H9 (cell line): ENCODE data around the gene TMEM9. TPM values are rescaled to one million over a fixed set of nuclear protein-coding genes. Genes with fewer than 3 reads are reported as not detected.

ENCODE experiments used
- DNase-seq: peaks from one replicate; pipeline ENCODE4 v3.0.0-alpha.2; 2017
- H2AFZ ChIP-seq: one replicate; pipeline ENCODE4 v1.6.1; 2013; ENCODE audit warnings: mild to moderate bottlenecking, low read length, control low read depth, moderate library complexity
- H2AK5ac ChIP-seq: 2 replicates; pipeline ENCODE4 v1.6.1; 2013; ENCODE audit warnings: low read length, control low read depth, mixed read lengths; ENCODE audit not compliant: insufficient read length
- H2BK120ac ChIP-seq: one replicate; pipeline ENCODE4 v1.6.1; 2013; ENCODE audit warnings: low read depth, mild to moderate bottlenecking, low read length, control low read depth, inconsistent platforms; ENCODE audit not compliant: poor library complexity, severe bottlenecking
- H2BK12ac ChIP-seq: 2 replicates; pipeline ENCODE4 v1.6.1; 2013; ENCODE audit warnings: low read length, control low read depth, mixed read lengths, low read depth; ENCODE audit not compliant: insufficient read length
- H2BK15ac ChIP-seq: 2 replicates; pipeline ENCODE4 v1.6.1; 2013; ENCODE audit warnings: low read depth, low read length, control low read depth
- H2BK20ac ChIP-seq: one replicate; pipeline ENCODE4 v1.6.1; 2013; ENCODE audit warnings: low read depth, mild to moderate bottlenecking, low read length, control low read depth, inconsistent platforms; ENCODE audit not compliant: poor library complexity, severe bottlenecking
- H2BK5ac ChIP-seq: 2 replicates; pipeline ENCODE4 v1.6.1; 2013; ENCODE audit warnings: low read length, control low read depth, mixed read lengths; ENCODE audit not compliant: insufficient read length
- H3K14ac ChIP-seq: 2 replicates; pipeline ENCODE4 v1.6.1; 2013; ENCODE audit warnings: low read length, control low read depth; ENCODE audit not compliant: insufficient read depth
- H3K18ac ChIP-seq: 2 replicates; pipeline ENCODE4 v1.6.1; 2013; ENCODE audit warnings: low read depth, mild to moderate bottlenecking, mixed read lengths, low read length, control low read depth; ENCODE audit not compliant: insufficient read length
- H3K23ac ChIP-seq: 2 replicates; pipeline ENCODE4 v1.6.1; 2013; ENCODE audit warnings: low read length, control low read depth, mixed read lengths, low read depth; ENCODE audit not compliant: insufficient read length
- H3K23me2 ChIP-seq: 2 replicates; pipeline ENCODE4 v1.6.1; 2013; ENCODE audit warnings: low read depth, mild to moderate bottlenecking, mixed read lengths, low read length, control low read depth; ENCODE audit not compliant: insufficient read length, poor library complexity, severe bottlenecking
- H3K27ac ChIP-seq: 2 replicates; pipeline ENCODE4 v1.5.1; 2013; ENCODE audit warnings: low read length, control low read depth, mixed read lengths, low read depth; ENCODE audit not compliant: insufficient read length
- H3K27me3 ChIP-seq: 2 replicates; pipeline ENCODE4 v1.6.1; 2013; ENCODE audit warnings: low read length, control low read depth, inconsistent platforms; ENCODE audit not compliant: insufficient read depth
- H3K4ac ChIP-seq: 2 replicates; pipeline ENCODE4 v1.6.1; 2013; ENCODE audit warnings: low read depth, mild to moderate bottlenecking, control low read depth, inconsistent platforms, low read length, moderate library complexity
- H3K4me1 ChIP-seq: 2 replicates; pipeline ENCODE4 v1.6.1; 2013; ENCODE audit warnings: low read length, control low read depth, inconsistent platforms; ENCODE audit not compliant: insufficient read depth
- H3K4me2 ChIP-seq: 2 replicates; pipeline ENCODE4 v1.6.1; 2013; ENCODE audit warnings: low read length, control low read depth, mixed read lengths; ENCODE audit not compliant: insufficient read length, insufficient read depth
- H3K56ac ChIP-seq: 2 replicates; pipeline ENCODE4 v1.6.1; 2013; ENCODE audit warnings: low read depth, mild to moderate bottlenecking, mixed read lengths, low read length, control low read depth; ENCODE audit not compliant: insufficient read length
- H3K79me1 ChIP-seq: 2 replicates; pipeline ENCODE4 v1.6.1; 2013; ENCODE audit warnings: low read depth, mild to moderate bottlenecking, moderate library complexity, low read length, control low read depth, inconsistent platforms; ENCODE audit not compliant: insufficient read depth, poor library complexity, severe bottlenecking
- H3K79me2 ChIP-seq: 2 replicates; pipeline ENCODE4 v1.6.1; 2013; ENCODE audit warnings: low read length, control low read depth, inconsistent platforms; ENCODE audit not compliant: insufficient read depth
- H3K9ac ChIP-seq: 2 replicates; pipeline ENCODE4 v1.6.1; 2013; ENCODE audit warnings: low read length, control low read depth, mixed read lengths; ENCODE audit not compliant: insufficient read length; ENCODE audit errors: extremely low read depth
- H3K9me3 ChIP-seq: one replicate; pipeline ENCODE4 v1.6.1; 2013; ENCODE audit warnings: low read depth, low read length, inconsistent platforms; ENCODE audit not compliant: control insufficient read depth
- H3T11ph ChIP-seq: one replicate; pipeline ENCODE4 v1.6.1; 2013; ENCODE audit warnings: mild to moderate bottlenecking, low read length, control low read depth, inconsistent platforms
- H4K20me1 ChIP-seq: one replicate; pipeline ENCODE4 v1.6.1; 2013; ENCODE audit not compliant: control insufficient read depth, insufficient read length, insufficient read depth
- H4K5ac ChIP-seq: 2 replicates; pipeline ENCODE4 v1.6.1; 2013; ENCODE audit warnings: low read depth, mild to moderate bottlenecking, mixed read lengths, low read length, control low read depth; ENCODE audit not compliant: insufficient read length
- H4K8ac ChIP-seq: replicated peaks from 2 replicates; pipeline ENCODE4 v1.6.1; 2013; ENCODE audit warnings: low read length, control low read depth, mixed read lengths, low read depth; ENCODE audit not compliant: insufficient read length
- H4K91ac ChIP-seq: 2 replicates; pipeline ENCODE4 v1.6.1; 2013; ENCODE audit warnings: low read depth, mild to moderate bottlenecking, moderate library complexity, mixed read lengths, low read length, control low read depth; ENCODE audit not compliant: insufficient read length
- H3K27ac Mint-ChIP-seq, 3 experiments: 2 replicates in 2 of 3; 3 replicates in 1 of 3; pipeline ENCODE4 v1.8.0; 2020 to 2021; ENCODE audit warnings: mixed read lengths in 3 of 3, mild to moderate bottlenecking in 1 of 3, moderate library complexity in 1 of 3
- H3K27me3 Mint-ChIP-seq: 2 replicates; pipeline ENCODE4 v1.8.0; 2021; ENCODE audit warnings: low read depth, mild to moderate bottlenecking, moderate library complexity, mixed read lengths
- H3K36me3 Mint-ChIP-seq, 3 experiments: 2 replicates in 2 of 3; 3 replicates in 1 of 3; pipeline ENCODE4 v1.8.0; 2020 to 2021; ENCODE audit warnings: low read depth in 3 of 3, mixed read lengths in 3 of 3; ENCODE audit not compliant: insufficient read depth in 1 of 3
- H3K4me1 Mint-ChIP-seq, 2 experiments: 2 replicates each; pipeline ENCODE4 v1.8.0; 2020; ENCODE audit warnings: mixed read lengths in 2 of 2
- H3K4me3 Mint-ChIP-seq, 2 experiments: 2 replicates in 1 of 2; 3 replicates in 1 of 2; pipeline ENCODE4 v1.8.0; 2020 to 2021; ENCODE audit warnings: mild to moderate bottlenecking in 2 of 2, mixed read lengths in 2 of 2, moderate library complexity in 1 of 2
- H3K9me3 Mint-ChIP-seq, 2 experiments: 2 replicates in 1 of 2; 3 replicates in 1 of 2; pipeline ENCODE4 v1.8.0; 2020; ENCODE audit warnings: mild to moderate bottlenecking in 2 of 2, mixed read lengths in 2 of 2, moderate library complexity in 1 of 2
- WGBS: extraction: QIAGEN DNeasy Blood & Tissue Kit; methylation state at CpG from one replicate; pipeline ENCODE4 v1.1.7; 2013; ENCODE audit warnings: missing lambda C conversion rate, low lambda C conversion rate, mixed read lengths; ENCODE audit not compliant: insufficient read length; ENCODE audit errors: extremely low coverage; 5-methylcytosine and 5-hydroxymethylcytosine counted together
- total RNA-seq: library from RNA; stranded (reverse); gene quantifications from 2 replicates; pipeline ENCODE4 v1.2.1, GENCODE V29; 2021
- TF ChIP-seq, protein P1 (sequence below): fragments of 200-600 bp; sonication (generic); conservative IDR thresholded peaks from 3 replicates; pipeline ENCODE4 v1.8.0; 2021; ENCODE audit warnings: antibody characterized with exemption, mild to moderate bottlenecking

TMEM9 gene
- total RNA-seq, 1 experiment from 2014 or later: 93.4 TPM

DNA sequence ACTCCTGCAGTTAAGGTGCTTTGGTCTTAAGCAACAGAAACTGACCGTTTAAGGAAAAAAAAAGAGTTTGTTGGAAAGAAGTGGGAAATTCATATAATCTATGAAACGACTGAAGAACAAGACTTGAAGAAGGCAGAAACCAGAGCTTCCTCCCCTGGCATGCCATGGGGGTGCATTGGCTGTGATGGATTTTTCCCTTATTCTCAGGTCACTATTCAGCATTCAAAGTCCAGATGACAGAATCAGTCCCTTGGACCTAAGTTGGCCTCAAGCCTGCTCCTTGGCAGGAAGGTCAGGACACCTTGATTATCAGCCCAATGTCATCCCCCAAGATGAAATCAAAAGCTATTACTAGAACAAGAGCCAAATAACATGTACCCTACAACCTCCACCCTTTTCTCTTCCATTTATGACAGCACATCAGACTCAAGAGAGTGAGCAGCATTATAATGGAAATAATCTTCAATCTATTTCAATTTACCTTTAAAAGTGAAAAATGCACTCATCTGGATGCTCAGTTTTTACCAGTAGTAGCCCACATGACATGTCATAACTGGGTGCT lies 15.8 kb upstream of the TMEM9 start:
- Mint-ChIP-seq H3K4me3 (peak overlapping the region; percentile 76 to 81; a peak in 3 of 5 replicates), H3K27me3 (peaks cover 26% of the 10 kb centered on the region), H3K27ac (peak overlapping the region in 1 of 3 experiments; percentile 89; a peak in 2 of 7 replicates), H3K4me1 (peaks cover 14 to 15% of the 10 kb centered on the region in 2 experiments), H3K36me3 (no peaks in the 10 kb centered on the region), H3K9me3 (no peaks in the 10 kb centered on the region; a peak in 1 of 5 replicates)
- no peak overlapping the region for H2AFZ ChIP-seq
- peaks cover 8% of the 10 kb centered on the region for H3K23me2 ChIP-seq
- H3K9ac ChIP-seq: no peak overlapping the region
- H3K23ac ChIP-seq: no peak overlapping the region
- DNase-seq: no peak
- no peak overlapping the region for H2BK12ac ChIP-seq
- H3K18ac ChIP-seq: no peak overlapping the region
- no peaks in the 10 kb centered on the region for H4K20me1 ChIP-seq
- H3K79me2 ChIP-seq: no peaks in the 10 kb centered on the region
- H2BK120ac ChIP-seq: no peak overlapping the region
- peak overlapping the region; percentile 76 for H3K4me2 ChIP-seq
- no peak overlapping the region for H3T11ph ChIP-seq
- no peak overlapping the region for H2AK5ac ChIP-seq
- H3K4me1 ChIP-seq: no peaks in the 10 kb centered on the region
- H2BK5ac ChIP-seq: no peak overlapping the region
- H3K79me1 ChIP-seq: no peaks in the 10 kb centered on the region
- no peak overlapping the region for H4K91ac ChIP-seq
- no peak overlapping the region for H3K27ac ChIP-seq
- no peak overlapping the region for H4K8ac ChIP-seq
- no peaks in the 10 kb centered on the region for H3K27me3 ChIP-seq
- H3K4ac ChIP-seq: no peak overlapping the region
- H4K5ac ChIP-seq: no peak overlapping the region
- WGBS: no CpG with 5 or more reads among the region's 2 CpGs
- no peak overlapping the region for H3K56ac ChIP-seq
- no peaks in the 10 kb centered on the region for H3K9me3 ChIP-seq
- no peak overlapping the region for H2BK20ac ChIP-seq
- TF ChIP-seq, protein P1, sequence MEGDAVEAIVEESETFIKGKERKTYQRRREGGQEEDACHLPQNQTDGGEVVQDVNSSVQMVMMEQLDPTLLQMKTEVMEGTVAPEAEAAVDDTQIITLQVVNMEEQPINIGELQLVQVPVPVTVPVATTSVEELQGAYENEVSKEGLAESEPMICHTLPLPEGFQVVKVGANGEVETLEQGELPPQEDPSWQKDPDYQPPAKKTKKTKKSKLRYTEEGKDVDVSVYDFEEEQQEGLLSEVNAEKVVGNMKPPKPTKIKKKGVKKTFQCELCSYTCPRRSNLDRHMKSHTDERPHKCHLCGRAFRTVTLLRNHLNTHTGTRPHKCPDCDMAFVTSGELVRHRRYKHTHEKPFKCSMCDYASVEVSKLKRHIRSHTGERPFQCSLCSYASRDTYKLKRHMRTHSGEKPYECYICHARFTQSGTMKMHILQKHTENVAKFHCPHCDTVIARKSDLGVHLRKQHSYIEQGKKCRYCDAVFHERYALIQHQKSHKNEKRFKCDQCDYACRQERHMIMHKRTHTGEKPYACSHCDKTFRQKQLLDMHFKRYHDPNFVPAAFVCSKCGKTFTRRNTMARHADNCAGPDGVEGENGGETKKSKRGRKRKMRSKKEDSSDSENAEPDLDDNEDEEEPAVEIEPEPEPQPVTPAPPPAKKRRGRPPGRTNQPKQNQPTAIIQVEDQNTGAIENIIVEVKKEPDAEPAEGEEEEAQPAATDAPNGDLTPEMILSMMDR: no peak
- H3K14ac ChIP-seq: no peak overlapping the region; the same call in 1 of the 2 replicates
- no peak overlapping the region for H2BK15ac ChIP-seq
